ENCODE measurements around the gene ATP10B. TPM values are rescaled to one million over a fixed set of nuclear protein-coding genes. Genes with fewer than 3 reads are reported as not detected.

The ATP10B gene
- total and polyA plus RNA-seq, 4 donors: 0.08 to 7.2 (median 0.53) TPM

DNA sequence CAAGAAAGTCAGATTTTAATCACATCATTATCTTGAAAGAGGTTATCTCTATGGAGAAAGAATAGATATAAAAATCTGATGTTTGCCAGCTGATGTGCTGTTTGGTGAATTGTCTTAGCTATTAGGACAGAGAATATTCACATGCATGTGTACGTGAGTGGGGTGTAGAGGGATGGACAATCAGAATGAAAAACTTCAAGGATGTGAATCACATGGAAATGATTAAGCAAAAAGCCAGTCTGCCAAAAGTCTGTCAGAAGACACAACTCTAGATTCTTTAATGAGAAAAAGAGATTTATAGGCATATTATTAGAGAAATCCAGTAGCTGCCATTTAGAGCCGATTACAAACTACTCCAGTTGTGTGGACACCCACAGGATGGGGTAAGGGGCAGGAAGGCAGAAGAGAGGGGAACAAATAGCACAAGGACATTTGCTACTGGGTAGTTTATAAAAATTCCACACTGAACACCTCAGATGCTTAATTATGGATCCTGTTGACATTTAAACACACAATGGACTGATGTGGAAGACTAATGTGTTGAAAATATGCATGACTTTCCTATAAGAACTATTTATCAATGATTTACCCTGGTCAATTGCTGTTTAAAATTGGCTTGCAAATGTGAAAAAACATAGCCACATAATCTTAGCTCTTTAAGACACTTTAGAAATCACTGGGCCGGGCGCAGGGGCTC is 302.9 kb downstream of the ATP10B start:
- DNase-seq (no peak), ATAC-seq (ENCODE audit: insufficient read depth, low FRiP score) (no peak)
- Histone ChIP-seq H3K27me3 (ENCODE audit: control insufficient read depth in 3 of 3, insufficient read depth in 3 of 3, low read length in 2 of 3) (no peaks in the 10 kb centered on the region), H3K4me3 (no peak overlapping the region), H3K9me3 (ENCODE audit: control insufficient read depth in 4 of 4, insufficient read depth in 3 of 4, low read length in 3 of 4) (no peaks in the 10 kb centered on the region), H3K36me3 (ENCODE audit: control insufficient read depth in 4 of 4, insufficient read depth in 4 of 4, low read length in 4 of 4) (no peaks in the 10 kb centered on the region), H3K9ac (ENCODE audit: insufficient read depth in 1 of 2, low read length in 2 of 2) (no peak overlapping the region), H3K4me1 (ENCODE audit: control insufficient read depth in 5 of 5, insufficient read depth in 5 of 5, low read length in 5 of 5) (no peaks in the 10 kb centered on the region), H3K27ac (ENCODE audit: low read depth in 1 of 2, low read length in 1 of 2) (no peak overlapping the region)
- TF ChIP-seq, protein P1, sequence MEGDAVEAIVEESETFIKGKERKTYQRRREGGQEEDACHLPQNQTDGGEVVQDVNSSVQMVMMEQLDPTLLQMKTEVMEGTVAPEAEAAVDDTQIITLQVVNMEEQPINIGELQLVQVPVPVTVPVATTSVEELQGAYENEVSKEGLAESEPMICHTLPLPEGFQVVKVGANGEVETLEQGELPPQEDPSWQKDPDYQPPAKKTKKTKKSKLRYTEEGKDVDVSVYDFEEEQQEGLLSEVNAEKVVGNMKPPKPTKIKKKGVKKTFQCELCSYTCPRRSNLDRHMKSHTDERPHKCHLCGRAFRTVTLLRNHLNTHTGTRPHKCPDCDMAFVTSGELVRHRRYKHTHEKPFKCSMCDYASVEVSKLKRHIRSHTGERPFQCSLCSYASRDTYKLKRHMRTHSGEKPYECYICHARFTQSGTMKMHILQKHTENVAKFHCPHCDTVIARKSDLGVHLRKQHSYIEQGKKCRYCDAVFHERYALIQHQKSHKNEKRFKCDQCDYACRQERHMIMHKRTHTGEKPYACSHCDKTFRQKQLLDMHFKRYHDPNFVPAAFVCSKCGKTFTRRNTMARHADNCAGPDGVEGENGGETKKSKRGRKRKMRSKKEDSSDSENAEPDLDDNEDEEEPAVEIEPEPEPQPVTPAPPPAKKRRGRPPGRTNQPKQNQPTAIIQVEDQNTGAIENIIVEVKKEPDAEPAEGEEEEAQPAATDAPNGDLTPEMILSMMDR (IDR thresholded peaks at IDR 0.05; ENCODE audit: control extremely low read depth, extremely low read depth): no peak
- 82 to 87% methylated on average over 4 of the region's 4 CpGs for WGBS, 2 donors

DNA sequence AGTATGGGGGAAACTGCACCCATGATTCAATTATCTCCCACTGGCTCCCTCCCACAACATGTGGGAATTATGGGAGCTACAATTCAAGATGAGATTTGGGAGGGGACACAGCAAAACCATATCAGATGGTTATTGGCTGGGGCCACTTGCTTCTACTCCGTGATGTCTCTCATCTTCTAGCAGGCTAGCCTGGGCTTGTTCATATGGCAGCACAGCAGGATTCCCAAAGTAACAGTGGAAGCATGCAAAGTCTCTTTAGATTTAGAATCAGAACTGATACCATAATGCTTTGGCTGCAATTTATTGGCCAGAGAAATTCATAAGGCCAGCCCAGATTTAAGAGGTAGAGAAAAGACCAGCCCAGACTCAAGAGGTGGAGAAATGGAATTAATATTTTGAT is 304.1 kb downstream of the ATP10B start:
- TF ChIP-seq, protein P1 (IDR thresholded peaks at IDR 0.05; ENCODE audit: control extremely low read depth, extremely low read depth): no peak
- Histone ChIP-seq H3K36me3 (ENCODE audit: control insufficient read depth in 4 of 4, insufficient read depth in 4 of 4, low read length in 4 of 4) (no peaks in the 10 kb centered on the region), H3K9ac (ENCODE audit: insufficient read depth in 1 of 2, low read length in 2 of 2) (no peak overlapping the region), H3K27me3 (ENCODE audit: control insufficient read depth in 3 of 3, insufficient read depth in 3 of 3, low read length in 2 of 3) (no peaks in the 10 kb centered on the region), H3K4me3 (no peak overlapping the region), H3K9me3 (ENCODE audit: control insufficient read depth in 4 of 4, insufficient read depth in 3 of 4, low read length in 3 of 4) (no peaks in the 10 kb centered on the region), H3K4me1 (ENCODE audit: control insufficient read depth in 5 of 5, insufficient read depth in 5 of 5, low read length in 5 of 5) (no peaks in the 10 kb centered on the region), H3K27ac (ENCODE audit: low read depth in 1 of 2, low read length in 1 of 2) (no peak overlapping the region)
- ATAC-seq (ENCODE audit: insufficient read depth, low FRiP score) (no peak), DNase-seq (no peak)
- 91 to 92% methylated on average over 1 of the region's 1 CpG for WGBS, 2 donors

DNA sequence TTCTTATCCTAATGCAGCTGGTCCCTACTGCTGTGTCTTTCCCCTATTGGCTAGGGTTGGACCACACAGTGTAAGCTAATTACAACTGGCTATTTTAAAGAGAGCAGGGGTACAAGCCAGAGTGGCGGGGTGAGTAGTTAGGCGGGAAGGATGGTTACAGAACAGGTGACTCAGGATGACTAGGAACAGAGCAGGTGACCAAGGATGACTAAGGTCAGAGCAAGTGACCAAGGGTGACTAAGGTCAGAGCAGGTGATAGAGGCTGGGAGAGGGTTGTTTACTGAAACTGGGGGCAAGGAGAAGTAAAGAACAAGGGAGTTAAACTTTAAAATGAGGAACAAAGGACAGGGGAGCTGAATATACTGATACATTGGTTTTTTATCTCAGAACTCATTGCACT is 304.9 kb downstream of the ATP10B start:
- Histone ChIP-seq H3K27me3 (ENCODE audit: control insufficient read depth in 3 of 3, insufficient read depth in 3 of 3, low read length in 2 of 3) (no peaks in the 10 kb centered on the region), H3K36me3 (ENCODE audit: control insufficient read depth in 4 of 4, insufficient read depth in 4 of 4, low read length in 4 of 4) (no peaks in the 10 kb centered on the region), H3K4me1 (ENCODE audit: control insufficient read depth in 5 of 5, insufficient read depth in 5 of 5, low read length in 5 of 5) (no peaks in the 10 kb centered on the region), H3K9ac (ENCODE audit: insufficient read depth in 1 of 2, low read length in 2 of 2) (no peak overlapping the region), H3K4me3 (no peak overlapping the region), H3K9me3 (ENCODE audit: control insufficient read depth in 4 of 4, insufficient read depth in 3 of 4, low read length in 3 of 4) (no peaks in the 10 kb centered on the region), H3K27ac (ENCODE audit: low read depth in 1 of 2, low read length in 1 of 2) (no peak overlapping the region)
- ATAC-seq (ENCODE audit: insufficient read depth, low FRiP score) (no peak), DNase-seq (no peak)
- TF ChIP-seq, protein P1 (IDR thresholded peaks at IDR 0.05; ENCODE audit: control extremely low read depth, extremely low read depth): no peak
- WGBS, 2 donors: 88 to 89% methylated on average over 2 of the region's 2 CpGs

DNA sequence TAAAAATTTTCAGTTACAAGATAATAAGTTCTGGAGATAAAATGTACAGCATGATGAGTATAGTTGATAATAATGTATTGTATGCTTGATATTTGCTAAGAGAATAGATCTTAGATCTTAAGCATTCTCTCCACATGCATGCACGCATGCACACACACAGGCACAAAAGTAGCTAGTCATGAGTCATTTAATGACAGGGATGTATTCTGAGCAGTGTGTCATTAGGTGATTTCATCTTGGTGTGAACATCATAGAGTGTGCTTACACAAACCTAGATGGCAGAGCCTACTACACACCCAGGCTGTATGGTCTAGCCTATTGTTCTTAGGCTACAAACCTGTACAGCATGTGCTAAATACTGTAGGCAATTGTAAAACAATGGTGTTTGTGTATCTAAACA is 306.2 kb downstream of the ATP10B start:
- no peaks in the 10 kb centered on the region for H3K36me3 ChIP-seq (ENCODE audit: control insufficient read depth in 4 of 4, insufficient read depth in 4 of 4, low read length in 4 of 4)
- H3K27me3 ChIP-seq (ENCODE audit: control insufficient read depth in 3 of 3, insufficient read depth in 3 of 3, low read length in 2 of 3): no peaks in the 10 kb centered on the region
- 90 to 96% methylated on average over 1 of the region's 1 CpG for WGBS, 2 donors
- ATAC-seq (ENCODE audit: insufficient read depth, low FRiP score) (no peak), DNase-seq (no peak)
- H3K9me3 ChIP-seq (ENCODE audit: control insufficient read depth in 4 of 4, insufficient read depth in 3 of 4, low read length in 3 of 4): no peaks in the 10 kb centered on the region
- no peak overlapping the region for H3K27ac ChIP-seq (ENCODE audit: low read depth in 1 of 2, low read length in 1 of 2)
- no peak overlapping the region for H3K4me3 ChIP-seq
- no peak overlapping the region for H3K9ac ChIP-seq (ENCODE audit: insufficient read depth in 1 of 2, low read length in 2 of 2)
- no peaks in the 10 kb centered on the region for H3K4me1 ChIP-seq (ENCODE audit: control insufficient read depth in 5 of 5, insufficient read depth in 5 of 5, low read length in 5 of 5)
- TF ChIP-seq, protein P1 (IDR thresholded peaks at IDR 0.05; ENCODE audit: control extremely low read depth, extremely low read depth): no peak
